Measurements from ENCODE around the gene MINDY4B. TPM values are rescaled to one million over a fixed set of nuclear protein-coding genes. Genes with fewer than 3 reads are reported as not detected.

Gene MINDY4B
- not detected for total RNA-seq

GRCh38 chr3:150905339-150905738, at the start of gene MINDY4B:
TSS of gene MINDY4B (minus strand) at chr3:150905439. CDS start at chr3:150905439, 0 bp downstream.

Other genes starting within 250 kb of the MINDY4B start
- not detected for gene ERICH6, start 201.5 kb downstream of the MINDY4B start, total RNA-seq
- 26.0 TPM for gene SIAH2, start 142.3 kb downstream of the MINDY4B start, total RNA-seq
- not detected for gene CLRN1, start 67.3 kb upstream of the MINDY4B start, total RNA-seq
- 21.0 TPM for gene MED12L, start 180.2 kb upstream of the MINDY4B start, total RNA-seq